Measurements from ENCODE around the gene COG8.

Gene COG8

GRCh38 chr16:69277413-69277812, 62.0 kb downstream of the COG8 start:
- FAIRE-seq, result no peak
